CD14-positive monocyte (primary cell): Measurements from ENCODE around the gene TTC32. TPM values are rescaled to one million over a fixed set of nuclear protein-coding genes. Genes with fewer than 3 reads are reported as not detected.
A peak's percentile ranks its signal among the peaks of the same experiment; 100 is the strongest.
"Not testable (repeated sequence)": the region's sequence is repeated elsewhere in the genome, so short reads cannot be mapped to it uniquely, and the experiment has no call there.

Experiments
- DNase-seq, 3 donors: peaks; one replicate each; pipeline ENCODE4 v3.0.0-alpha.2; 2011 to 2022
- H2AFZ ChIP-seq: 2 replicates; pipeline ENCODE4 v1.6.0; 2012; ENCODE audit warnings: mild to moderate bottlenecking, low read depth, low read length, inconsistent platforms; ENCODE audit not compliant: insufficient read depth, poor library complexity, severe bottlenecking
- H3K27ac ChIP-seq, 2 donors: 1 replicate in 1 of 2; 2 replicates in 1 of 2; pipeline ENCODE4 v1.5.1; 2012 to 2013; ENCODE audit warnings: low read length in 2 of 2, control low read depth in 1 of 2, inconsistent platforms in 1 of 2, low read depth in 1 of 2, mild to moderate bottlenecking in 1 of 2
- H3K27me3 ChIP-seq, 2 donors: one replicate each; pipeline versions ENCODE4 v1.6.0 to v1.6.1; 2011 to 2013; ENCODE audit warnings: low read length in 2 of 2; ENCODE audit not compliant: control insufficient read depth in 2 of 2, insufficient read depth in 2 of 2
- H3K36me3 ChIP-seq, 2 donors: replicated peaks in 1 of 2; 1 replicate in 1 of 2; 2 replicates in 1 of 2; pipeline versions ENCODE4 v1.5.1 to v1.6.1; 2012 to 2013; ENCODE audit warnings: low read length in 2 of 2, control low read depth in 1 of 2, inconsistent platforms in 1 of 2, mild to moderate bottlenecking in 1 of 2; ENCODE audit not compliant: insufficient read depth in 2 of 2, control insufficient read depth in 1 of 2
- H3K4me1 ChIP-seq, 2 donors: 1 replicate in 1 of 2; 2 replicates in 1 of 2; pipeline versions ENCODE4 v1.5.1 to v1.6.1; 2012 to 2013; ENCODE audit warnings: low read length in 2 of 2, control low read depth in 1 of 2, inconsistent platforms in 1 of 2, mild to moderate bottlenecking in 1 of 2, moderate library complexity in 1 of 2; ENCODE audit not compliant: insufficient read depth in 2 of 2, control insufficient read depth in 1 of 2
- H3K4me2 ChIP-seq: replicated peaks from 2 replicates; pipeline ENCODE3; 2012; ENCODE audit warnings: low read length, moderate library complexity, mild to moderate bottlenecking; ENCODE audit not compliant: poor library complexity, severe bottlenecking; ENCODE audit errors: extremely low read depth
- H3K4me3 ChIP-seq, 3 experiments: fragments of 200-600 bp in 1 of 3; sonication (generic) in 1 of 3; replicated peaks in 1 of 3; 1 replicate in 2 of 3; 2 replicates in 1 of 3; pipeline ENCODE4 v1.5.1; 2011 to 2013; ENCODE audit warnings: low read length in 3 of 3, mild to moderate bottlenecking in 3 of 3, control low read depth in 2 of 3, low read depth in 2 of 3, inconsistent platforms in 1 of 3, moderate library complexity in 1 of 3
- H3K79me2 ChIP-seq: 2 replicates; pipeline ENCODE4 v1.6.0; 2012; ENCODE audit warnings: mild to moderate bottlenecking, control low read depth, inconsistent platforms, low read length, moderate library complexity; ENCODE audit not compliant: insufficient read depth
- H3K9ac ChIP-seq: 2 replicates; pipeline ENCODE4 v1.6.0; 2017; ENCODE audit warnings: low read length, mild to moderate bottlenecking; ENCODE audit not compliant: insufficient read depth, poor library complexity, severe bottlenecking
- H3K9me3 ChIP-seq, 2 donors: replicated peaks in 1 of 2; 1 replicate in 1 of 2; 2 replicates in 1 of 2; pipeline versions ENCODE4 v1.5.1 to v1.6.1; 2012 to 2013; ENCODE audit warnings: low read length in 2 of 2, control low read depth in 1 of 2; ENCODE audit not compliant: control insufficient read depth in 1 of 2, insufficient read depth in 1 of 2
- H4K20me1 ChIP-seq: 2 replicates; pipeline ENCODE4 v1.6.0; 2012; ENCODE audit warnings: mild to moderate bottlenecking, low read length, control low read depth, moderate library complexity; ENCODE audit not compliant: insufficient read depth
- H3K27ac Mint-ChIP-seq, 7 donors: one replicate each; pipeline ENCODE4 v1.8.0; 2020; ENCODE audit warnings: mild to moderate bottlenecking in 7 of 7, mixed read lengths in 7 of 7, moderate library complexity in 6 of 7, inconsistent platforms in 2 of 7
- H3K27me3 Mint-ChIP-seq, 3 donors: one replicate each; pipeline ENCODE4 v1.8.0; 2021 to 2022; ENCODE audit warnings: low read depth in 3 of 3, mild to moderate bottlenecking in 3 of 3, mixed read lengths in 3 of 3, moderate library complexity in 3 of 3, inconsistent platforms in 1 of 3
- H3K36me3 Mint-ChIP-seq, 2 donors: one replicate each; pipeline ENCODE4 v1.8.0; 2020; ENCODE audit warnings: mixed read lengths in 2 of 2, inconsistent platforms in 1 of 2, mild to moderate bottlenecking in 1 of 2
- H3K4me1 Mint-ChIP-seq: one replicate; pipeline ENCODE4 v1.8.0; 2020; ENCODE audit warnings: mild to moderate bottlenecking, mixed read lengths
- H3K4me3 Mint-ChIP-seq, 2 donors: one replicate each; pipeline ENCODE4 v1.8.0; 2020; ENCODE audit warnings: mild to moderate bottlenecking in 2 of 2, mixed read lengths in 2 of 2, moderate library complexity in 1 of 2
- H3K9me3 Mint-ChIP-seq, 7 donors: one replicate each; pipeline ENCODE4 v1.8.0; 2020 to 2022; ENCODE audit warnings: mixed read lengths in 7 of 7, mild to moderate bottlenecking in 6 of 7, moderate library complexity in 6 of 7, inconsistent platforms in 2 of 7
- WGBS: methylation state at CpG from one replicate; pipeline ENCODE4 v1.1.5; 2013; ENCODE audit warnings: missing lambda C conversion rate; ENCODE audit not compliant: insufficient coverage; 5-methylcytosine and 5-hydroxymethylcytosine counted together
- intact Hi-C, 2 donors: fragments of 100-400 bp; cut with micrococcal nuclease; formaldehyde crosslinking; loops; one replicate each; pipeline versions ENCODE4 v1.15.0 to v1.15.1; 2023
- polyA plus RNA-seq, 3 donors: library from polyadenylated mRNA; depleted of rRNA in 1 of 3; unstranded in 2 of 3; stranded (reverse) in 1 of 3; fragments of 300-500 nt in 2 of 3; fragments of >200 nt in 1 of 3; fragmentation: Illumina TruSeq in 2 of 3; gene quantifications; 1 replicate in 2 of 3; 2 replicates in 1 of 3; pipeline ENCODE4 v1.2.3, GENCODE V29; 2012 to 2021
- TF ChIP-seq, protein P1 (sequence below): fragments of 200-600 bp; IDR thresholded peaks from one replicate; pipeline ENCODE4 v1.8.0; 2022; ENCODE audit warnings: antibody characterized with exemption, mild to moderate bottlenecking

The TTC32 gene
- polyA plus RNA-seq, 3 donors = 17.6 to 27.7 (median 20.1) TPM

DNA sequence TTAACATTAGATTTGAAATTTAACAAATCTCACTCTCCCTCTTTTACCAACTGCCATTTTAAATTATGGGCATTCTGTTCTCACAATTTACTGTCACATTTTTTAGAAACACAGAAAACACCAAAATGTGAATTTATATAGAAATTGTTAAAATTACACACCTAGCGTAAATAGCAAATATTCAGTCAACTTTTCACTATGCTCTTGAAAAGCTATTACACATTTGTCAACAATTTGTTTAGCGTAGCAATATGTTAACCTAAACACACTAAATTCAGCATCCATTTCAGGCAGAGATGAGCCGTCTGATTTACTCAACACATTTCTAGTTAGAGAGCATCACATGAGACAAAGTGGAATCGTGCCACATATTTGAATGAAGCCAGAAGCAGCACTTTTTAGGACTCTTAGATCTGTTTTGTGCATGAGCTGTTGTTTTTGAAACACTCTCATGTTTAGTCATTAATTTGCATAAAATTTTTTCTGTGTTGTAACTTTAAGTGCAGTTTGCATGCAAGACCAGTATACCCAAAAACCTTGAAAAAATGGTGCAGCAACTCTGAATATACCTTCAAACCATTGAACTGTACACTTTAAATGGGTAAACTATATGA is 8.2 kb downstream of the TTC32 start:
- 100% methylated on average over 1 of the region's 4 CpGs for WGBS
- no peak overlapping the region for H3K27ac ChIP-seq
- peaks cover 0 to 4% of the 10 kb centered on the region in 2 donors for H3K36me3 ChIP-seq
- no peak overlapping the region for H3K9ac ChIP-seq
- no peak overlapping the region for H2AFZ ChIP-seq
- intact Hi-C loops = no loop called here
- peaks cover 23 to 35% of the 10 kb centered on the region in 2 donors for H3K4me1 ChIP-seq
- H3K4me3 ChIP-seq = no peak overlapping the region
- peaks cover 0 to 4% (median 0%) of the 10 kb centered on the region in 3 donors for H3K27me3 Mint-ChIP-seq
- TF ChIP-seq, protein P1, sequence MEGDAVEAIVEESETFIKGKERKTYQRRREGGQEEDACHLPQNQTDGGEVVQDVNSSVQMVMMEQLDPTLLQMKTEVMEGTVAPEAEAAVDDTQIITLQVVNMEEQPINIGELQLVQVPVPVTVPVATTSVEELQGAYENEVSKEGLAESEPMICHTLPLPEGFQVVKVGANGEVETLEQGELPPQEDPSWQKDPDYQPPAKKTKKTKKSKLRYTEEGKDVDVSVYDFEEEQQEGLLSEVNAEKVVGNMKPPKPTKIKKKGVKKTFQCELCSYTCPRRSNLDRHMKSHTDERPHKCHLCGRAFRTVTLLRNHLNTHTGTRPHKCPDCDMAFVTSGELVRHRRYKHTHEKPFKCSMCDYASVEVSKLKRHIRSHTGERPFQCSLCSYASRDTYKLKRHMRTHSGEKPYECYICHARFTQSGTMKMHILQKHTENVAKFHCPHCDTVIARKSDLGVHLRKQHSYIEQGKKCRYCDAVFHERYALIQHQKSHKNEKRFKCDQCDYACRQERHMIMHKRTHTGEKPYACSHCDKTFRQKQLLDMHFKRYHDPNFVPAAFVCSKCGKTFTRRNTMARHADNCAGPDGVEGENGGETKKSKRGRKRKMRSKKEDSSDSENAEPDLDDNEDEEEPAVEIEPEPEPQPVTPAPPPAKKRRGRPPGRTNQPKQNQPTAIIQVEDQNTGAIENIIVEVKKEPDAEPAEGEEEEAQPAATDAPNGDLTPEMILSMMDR = no peak
- no peaks in the 10 kb centered on the region for H4K20me1 ChIP-seq
- H3K9me3 Mint-ChIP-seq = peaks cover 5 to 14% (median 13%) of the 10 kb centered on the region in 7 donors
- H3K27me3 ChIP-seq = no peaks in the 10 kb centered on the region
- H3K4me3 Mint-ChIP-seq = no peak overlapping the region
- no peaks in the 10 kb centered on the region for H3K9me3 ChIP-seq
- DNase-seq = no peak
- peak overlapping the region in 1 of 7 donors; percentile 4 for H3K27ac Mint-ChIP-seq
- H3K4me2 ChIP-seq = no peak overlapping the region
- peaks cover 53% of the 10 kb centered on the region for H3K79me2 ChIP-seq
- H3K36me3 Mint-ChIP-seq = peaks cover 21 to 27% of the 10 kb centered on the region in 2 donors
- H3K4me1 Mint-ChIP-seq = peaks cover 39% of the 10 kb centered on the region

DNA sequence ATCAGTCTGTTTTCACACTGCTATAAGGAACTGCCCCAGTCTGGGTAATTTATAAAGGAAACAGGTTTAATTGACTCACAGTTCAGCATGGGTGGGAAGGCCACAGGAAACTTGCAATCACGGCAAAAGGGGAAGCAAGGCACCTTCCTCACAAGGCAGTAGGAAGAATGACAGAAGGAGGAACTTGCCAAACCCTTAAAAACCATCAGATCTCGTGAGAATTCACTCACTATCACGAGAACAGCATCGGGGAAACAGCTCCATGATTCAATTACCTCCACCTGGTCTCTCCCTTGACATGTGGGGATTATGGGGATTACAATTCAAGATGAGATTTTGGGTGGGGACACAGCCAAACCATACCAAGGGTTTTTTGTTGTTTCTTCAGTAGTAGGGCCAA is 9.8 kb downstream of the TTC32 start:
- H3K27ac Mint-ChIP-seq = peak overlapping the region; percentile 87 to 94 (median 89)
- H3K27me3 Mint-ChIP-seq, H3K9me3 ChIP-seq, H3K9ac ChIP-seq, H4K20me1 ChIP-seq, H3K27me3 ChIP-seq, H3K36me3 ChIP-seq, H2AFZ ChIP-seq, intact Hi-C loops: not testable (repeated sequence)
- peaks cover 18 to 23% of the 10 kb centered on the region in 2 donors for H3K36me3 Mint-ChIP-seq
- peaks cover 5 to 14% (median 13%) of the 10 kb centered on the region in 7 donors for H3K9me3 Mint-ChIP-seq
- peaks cover 36% of the 10 kb centered on the region for H3K79me2 ChIP-seq
- H3K4me3 Mint-ChIP-seq = peak overlapping the region in 1 of 2 donors; percentile 69
- DNase-seq = peak; percentile 93 to 97 (median 94)
- peaks cover 39% of the 10 kb centered on the region for H3K4me1 Mint-ChIP-seq
- WGBS = no CpG with 5 or more reads among the region's 4 CpGs
- peak overlapping the region; percentile 80 to 83 for H3K27ac ChIP-seq
- peak overlapping the region in 1 of 3 experiments; percentile 46 for H3K4me3 ChIP-seq
- H3K4me1 ChIP-seq = peaks cover 30 to 37% of the 10 kb centered on the region in 2 donors
- H3K4me2 ChIP-seq = peak overlapping the region; percentile 20
